Kidney epithelial cell (primary cell): ENCODE measurements around the gene RAB3IL1. TPM values are rescaled to one million over a fixed set of nuclear protein-coding genes. Genes with fewer than 3 reads are reported as not detected.
"Not testable (repeated sequence)": the region's sequence is repeated elsewhere in the genome, so short reads cannot be mapped to it uniquely, and the experiment has no call there.

Experiments
- DNase-seq: peaks from one replicate; pipeline ENCODE4 v3.0.0-alpha.2; 2010; ENCODE audit warnings: low read depth
- H3K27me3 ChIP-seq: 2 replicates; pipeline ENCODE4 v1.6.0; 2011; ENCODE audit warnings: low read length; ENCODE audit not compliant: control insufficient read depth, insufficient read depth
- H3K36me3 ChIP-seq: 2 replicates; pipeline ENCODE4 v1.5.1; 2011; ENCODE audit warnings: low read length; ENCODE audit not compliant: control insufficient read depth, insufficient read depth
- H3K4me3 ChIP-seq: 2 replicates; pipeline ENCODE4 v1.5.1; 2011; ENCODE audit warnings: low read depth, mild to moderate bottlenecking, control low read depth, low read length
- CTCF ChIP-seq: IDR thresholded peaks from 2 replicates; pipeline ENCODE4 v1.5.1; 2011; ENCODE audit warnings: mild to moderate bottlenecking, moderate library complexity, low read length, control low read depth, inconsistent platforms; ENCODE audit not compliant: insufficient read depth, poor library complexity, severe bottlenecking
- total RNA-seq: library from RNA; depleted of rRNA; stranded (reverse); fragments of >200 nt; gene quantifications from 2 replicates; pipeline ENCODE4 v1.2.3, GENCODE V29; 2015

Gene RAB3IL1
- total RNA-seq, 1 donor from 2014 or later, result 5.2 TPM

GRCh38 chr11:61882879-61883278 is 34.5 kb downstream of the RAB3IL1 start:
- H3K4me3 ChIP-seq, result no peak overlapping the region
- H3K36me3 ChIP-seq, result no peaks in the 10 kb centered on the region
- TF ChIP-seq CTCF, result no peak
- no peaks in the 10 kb centered on the region for H3K27me3 ChIP-seq
- no peak for DNase-seq

DNA sequence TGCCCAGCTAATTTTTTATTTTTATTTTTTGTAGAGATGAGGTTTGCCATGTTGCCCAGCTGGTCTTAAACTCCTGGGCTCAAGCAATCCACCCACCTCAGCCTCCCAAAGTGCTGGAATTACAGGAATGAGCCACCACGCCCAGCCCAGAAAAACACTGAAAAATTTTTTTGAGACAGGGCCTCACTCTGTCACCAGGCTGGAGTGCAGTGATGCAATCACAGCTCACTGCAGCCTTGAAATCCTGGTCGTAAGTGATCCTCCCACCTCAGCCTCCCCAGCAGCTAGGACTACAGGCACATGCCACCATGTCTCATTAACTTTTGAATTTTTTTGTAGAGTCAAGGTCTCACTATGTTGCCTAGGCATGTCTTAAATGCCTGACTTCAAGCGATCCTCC is 35.1 kb downstream of the RAB3IL1 start:
- not testable (repeated sequence) for DNase-seq, H3K27me3 ChIP-seq, H3K4me3 ChIP-seq, H3K36me3 ChIP-seq

GRCh38 chr11:61881397-61881796 is 36.0 kb downstream of the RAB3IL1 start:
- DNase-seq, result no peak
- TF ChIP-seq CTCF, result no peak
- Histone ChIP-seq H3K4me3 (no peak overlapping the region), H3K27me3 (no peaks in the 10 kb centered on the region), H3K36me3 (no peaks in the 10 kb centered on the region)

DNA sequence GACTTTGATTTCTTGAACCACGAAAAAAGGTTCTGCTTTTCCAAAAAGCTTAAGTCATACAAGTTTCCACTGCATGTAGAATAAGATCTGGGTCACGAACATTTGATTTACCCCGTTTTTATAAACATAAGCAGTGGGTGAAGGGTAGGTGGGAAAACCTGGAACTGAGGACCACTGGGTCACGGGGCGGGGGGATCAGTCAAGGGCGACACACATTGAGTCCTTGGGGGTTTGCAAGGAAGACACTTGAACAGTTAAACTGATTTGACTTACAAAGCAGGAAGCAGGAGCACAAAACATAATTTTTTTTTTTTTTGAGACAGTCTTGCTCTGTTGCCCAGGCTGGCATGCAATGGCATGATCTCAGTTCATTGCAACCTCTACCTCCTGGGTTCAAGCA is 36.9 kb downstream of the RAB3IL1 start:
- no peak overlapping the region for H3K4me3 ChIP-seq
- no peaks in the 10 kb centered on the region for H3K36me3 ChIP-seq
- no peaks in the 10 kb centered on the region for H3K27me3 ChIP-seq
- TF ChIP-seq CTCF, result no peak
- DNase-seq, result no peak

DNA sequence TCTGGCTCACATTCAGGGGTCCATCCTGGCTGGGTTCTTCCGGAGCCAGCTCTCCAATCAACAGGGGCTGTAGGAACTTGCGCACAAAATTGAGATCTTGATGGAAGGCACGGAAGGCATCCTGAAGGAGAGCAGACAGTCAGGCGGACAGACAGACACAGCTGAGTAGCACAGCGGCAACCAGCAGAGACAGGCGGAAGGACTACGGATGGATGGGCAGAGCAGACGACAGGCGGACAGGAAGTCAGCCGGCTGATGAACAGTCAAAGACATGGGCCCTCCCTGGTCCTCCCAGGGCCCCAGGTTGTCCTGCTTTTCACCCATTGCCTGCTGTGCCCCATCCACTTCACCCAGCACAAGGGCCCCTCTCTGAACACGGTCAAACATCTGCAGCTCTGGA is 37.3 kb downstream of the RAB3IL1 start:
- Histone ChIP-seq H3K27me3 (no peaks in the 10 kb centered on the region), H3K36me3 (no peaks in the 10 kb centered on the region), H3K4me3 (no peak overlapping the region)
- no peak for DNase-seq
- TF ChIP-seq CTCF, result no peak

GRCh38 chr11:61879152-61879551 is 38.2 kb downstream of the RAB3IL1 start:
- Histone ChIP-seq H3K36me3 (no peaks in the 10 kb centered on the region), H3K4me3 (no peak overlapping the region), H3K27me3 (no peaks in the 10 kb centered on the region)
- no peak for DNase-seq
- no peak for TF ChIP-seq CTCF
